H9 (cell line): ENCODE measurements around the gene MLYCD. TPM values are rescaled to one million over a fixed set of nuclear protein-coding genes. Genes with fewer than 3 reads are reported as not detected.

Experiments
- DNase-seq: peaks from one replicate; pipeline ENCODE4 v3.0.0-alpha.2; 2017
- H2AFZ ChIP-seq: one replicate; pipeline ENCODE4 v1.6.1; 2013; ENCODE audit warnings: mild to moderate bottlenecking, low read length, control low read depth, moderate library complexity
- H2AK5ac ChIP-seq: 2 replicates; pipeline ENCODE4 v1.6.1; 2013; ENCODE audit warnings: low read length, control low read depth, mixed read lengths; ENCODE audit not compliant: insufficient read length
- H2BK120ac ChIP-seq: one replicate; pipeline ENCODE4 v1.6.1; 2013; ENCODE audit warnings: low read depth, mild to moderate bottlenecking, low read length, control low read depth, inconsistent platforms; ENCODE audit not compliant: poor library complexity, severe bottlenecking
- H2BK12ac ChIP-seq: 2 replicates; pipeline ENCODE4 v1.6.1; 2013; ENCODE audit warnings: low read length, control low read depth, mixed read lengths, low read depth; ENCODE audit not compliant: insufficient read length
- H2BK15ac ChIP-seq: 2 replicates; pipeline ENCODE4 v1.6.1; 2013; ENCODE audit warnings: low read depth, low read length, control low read depth
- H2BK20ac ChIP-seq: one replicate; pipeline ENCODE4 v1.6.1; 2013; ENCODE audit warnings: low read depth, mild to moderate bottlenecking, low read length, control low read depth, inconsistent platforms; ENCODE audit not compliant: poor library complexity, severe bottlenecking
- H2BK5ac ChIP-seq: 2 replicates; pipeline ENCODE4 v1.6.1; 2013; ENCODE audit warnings: low read length, control low read depth, mixed read lengths; ENCODE audit not compliant: insufficient read length
- H3K14ac ChIP-seq: 2 replicates; pipeline ENCODE4 v1.6.1; 2013; ENCODE audit warnings: low read length, control low read depth; ENCODE audit not compliant: insufficient read depth
- H3K18ac ChIP-seq: 2 replicates; pipeline ENCODE4 v1.6.1; 2013; ENCODE audit warnings: low read depth, mild to moderate bottlenecking, mixed read lengths, low read length, control low read depth; ENCODE audit not compliant: insufficient read length
- H3K23ac ChIP-seq: 2 replicates; pipeline ENCODE4 v1.6.1; 2013; ENCODE audit warnings: low read length, control low read depth, mixed read lengths, low read depth; ENCODE audit not compliant: insufficient read length
- H3K23me2 ChIP-seq: 2 replicates; pipeline ENCODE4 v1.6.1; 2013; ENCODE audit warnings: low read depth, mild to moderate bottlenecking, mixed read lengths, low read length, control low read depth; ENCODE audit not compliant: insufficient read length, poor library complexity, severe bottlenecking
- H3K27ac ChIP-seq: 2 replicates; pipeline ENCODE4 v1.5.1; 2013; ENCODE audit warnings: low read length, control low read depth, mixed read lengths, low read depth; ENCODE audit not compliant: insufficient read length
- H3K27me3 ChIP-seq: 2 replicates; pipeline ENCODE4 v1.6.1; 2013; ENCODE audit warnings: low read length, control low read depth, inconsistent platforms; ENCODE audit not compliant: insufficient read depth
- H3K4ac ChIP-seq: 2 replicates; pipeline ENCODE4 v1.6.1; 2013; ENCODE audit warnings: low read depth, mild to moderate bottlenecking, control low read depth, inconsistent platforms, low read length, moderate library complexity
- H3K4me1 ChIP-seq: 2 replicates; pipeline ENCODE4 v1.6.1; 2013; ENCODE audit warnings: low read length, control low read depth, inconsistent platforms; ENCODE audit not compliant: insufficient read depth
- H3K4me2 ChIP-seq: 2 replicates; pipeline ENCODE4 v1.6.1; 2013; ENCODE audit warnings: low read length, control low read depth, mixed read lengths; ENCODE audit not compliant: insufficient read length, insufficient read depth
- H3K56ac ChIP-seq: 2 replicates; pipeline ENCODE4 v1.6.1; 2013; ENCODE audit warnings: low read depth, mild to moderate bottlenecking, mixed read lengths, low read length, control low read depth; ENCODE audit not compliant: insufficient read length
- H3K79me1 ChIP-seq: 2 replicates; pipeline ENCODE4 v1.6.1; 2013; ENCODE audit warnings: low read depth, mild to moderate bottlenecking, moderate library complexity, low read length, control low read depth, inconsistent platforms; ENCODE audit not compliant: insufficient read depth, poor library complexity, severe bottlenecking
- H3K79me2 ChIP-seq: 2 replicates; pipeline ENCODE4 v1.6.1; 2013; ENCODE audit warnings: low read length, control low read depth, inconsistent platforms; ENCODE audit not compliant: insufficient read depth
- H3K9ac ChIP-seq: 2 replicates; pipeline ENCODE4 v1.6.1; 2013; ENCODE audit warnings: low read length, control low read depth, mixed read lengths; ENCODE audit not compliant: insufficient read length; ENCODE audit errors: extremely low read depth
- H3K9me3 ChIP-seq: one replicate; pipeline ENCODE4 v1.6.1; 2013; ENCODE audit warnings: low read depth, low read length, inconsistent platforms; ENCODE audit not compliant: control insufficient read depth
- H3T11ph ChIP-seq: one replicate; pipeline ENCODE4 v1.6.1; 2013; ENCODE audit warnings: mild to moderate bottlenecking, low read length, control low read depth, inconsistent platforms
- H4K20me1 ChIP-seq: one replicate; pipeline ENCODE4 v1.6.1; 2013; ENCODE audit not compliant: control insufficient read depth, insufficient read length, insufficient read depth
- H4K5ac ChIP-seq: 2 replicates; pipeline ENCODE4 v1.6.1; 2013; ENCODE audit warnings: low read depth, mild to moderate bottlenecking, mixed read lengths, low read length, control low read depth; ENCODE audit not compliant: insufficient read length
- H4K8ac ChIP-seq: replicated peaks from 2 replicates; pipeline ENCODE4 v1.6.1; 2013; ENCODE audit warnings: low read length, control low read depth, mixed read lengths, low read depth; ENCODE audit not compliant: insufficient read length
- H4K91ac ChIP-seq: 2 replicates; pipeline ENCODE4 v1.6.1; 2013; ENCODE audit warnings: low read depth, mild to moderate bottlenecking, moderate library complexity, mixed read lengths, low read length, control low read depth; ENCODE audit not compliant: insufficient read length
- H3K27ac Mint-ChIP-seq, 3 experiments: 2 replicates in 2 of 3; 3 replicates in 1 of 3; pipeline ENCODE4 v1.8.0; 2020 to 2021; ENCODE audit warnings: mixed read lengths in 3 of 3, mild to moderate bottlenecking in 1 of 3, moderate library complexity in 1 of 3
- H3K27me3 Mint-ChIP-seq: 2 replicates; pipeline ENCODE4 v1.8.0; 2021; ENCODE audit warnings: low read depth, mild to moderate bottlenecking, moderate library complexity, mixed read lengths
- H3K36me3 Mint-ChIP-seq, 3 experiments: 2 replicates in 2 of 3; 3 replicates in 1 of 3; pipeline ENCODE4 v1.8.0; 2020 to 2021; ENCODE audit warnings: low read depth in 3 of 3, mixed read lengths in 3 of 3; ENCODE audit not compliant: insufficient read depth in 1 of 3
- H3K4me1 Mint-ChIP-seq, 2 experiments: 2 replicates each; pipeline ENCODE4 v1.8.0; 2020; ENCODE audit warnings: mixed read lengths in 2 of 2
- H3K4me3 Mint-ChIP-seq, 2 experiments: 2 replicates in 1 of 2; 3 replicates in 1 of 2; pipeline ENCODE4 v1.8.0; 2020 to 2021; ENCODE audit warnings: mild to moderate bottlenecking in 2 of 2, mixed read lengths in 2 of 2, moderate library complexity in 1 of 2
- H3K9me3 Mint-ChIP-seq, 2 experiments: 2 replicates in 1 of 2; 3 replicates in 1 of 2; pipeline ENCODE4 v1.8.0; 2020; ENCODE audit warnings: mild to moderate bottlenecking in 2 of 2, mixed read lengths in 2 of 2, moderate library complexity in 1 of 2
- CTCF ChIP-seq: fragments of 200-600 bp; sonication (generic); conservative IDR thresholded peaks from 3 replicates; pipeline ENCODE4 v1.8.0; 2021; ENCODE audit warnings: antibody characterized with exemption, mild to moderate bottlenecking
- WGBS: extraction: QIAGEN DNeasy Blood & Tissue Kit; methylation state at CpG from one replicate; pipeline ENCODE4 v1.1.7; 2013; ENCODE audit warnings: missing lambda C conversion rate, low lambda C conversion rate, mixed read lengths; ENCODE audit not compliant: insufficient read length; ENCODE audit errors: extremely low coverage; 5-methylcytosine and 5-hydroxymethylcytosine counted together
- total RNA-seq: library from RNA; stranded (reverse); gene quantifications from 2 replicates; pipeline ENCODE4 v1.2.1, GENCODE V29; 2021

The MLYCD gene
- total RNA-seq, 1 experiment from 2014 or later: 7.1 TPM

GRCh38 chr16:83907111-83907510 is 8.2 kb downstream of the MLYCD start:
- H3K18ac ChIP-seq: no peak overlapping the region
- H3K27ac ChIP-seq: no peak overlapping the region
- H3K4ac ChIP-seq: no peak overlapping the region
- Mint-ChIP-seq H3K27ac (no peak overlapping the region), H3K9me3 (no peaks in the 10 kb centered on the region), H3K4me1 (peaks cover 20 to 32% of the 10 kb centered on the region in 2 experiments), H3K36me3 (peaks cover 19 to 41% (median 33%) of the 10 kb centered on the region in 3 experiments; a peak in 6 of 7 replicates), H3K27me3 (peaks cover 2% of the 10 kb centered on the region), H3K4me3 (no peak overlapping the region)
- no peak overlapping the region for H4K5ac ChIP-seq
- H3K23me2 ChIP-seq: no peaks in the 10 kb centered on the region
- H2BK15ac ChIP-seq: no peak overlapping the region
- no peak overlapping the region for H3K4me2 ChIP-seq
- WGBS: no CpG with 5 or more reads among the region's 8 CpGs
- no peak overlapping the region for H4K8ac ChIP-seq
- no peak overlapping the region for H2AK5ac ChIP-seq
- no peaks in the 10 kb centered on the region for H3K9me3 ChIP-seq
- H3K56ac ChIP-seq: no peak overlapping the region
- H4K91ac ChIP-seq: no peak overlapping the region
- H2BK12ac ChIP-seq: no peak overlapping the region
- H3T11ph ChIP-seq: no peak overlapping the region
- no peak overlapping the region for H2BK5ac ChIP-seq
- H3K23ac ChIP-seq: no peak overlapping the region
- no peak overlapping the region for H2BK120ac ChIP-seq
- no peaks in the 10 kb centered on the region for H3K4me1 ChIP-seq
- H3K14ac ChIP-seq: no peak overlapping the region
- DNase-seq: no peak
- 0 out of 2 replicates have a peak, but pooled peaks cover 1% of the 10 kb centered on the region for H3K79me2 ChIP-seq
- H4K20me1 ChIP-seq: no peaks in the 10 kb centered on the region
- no peak overlapping the region for H3K9ac ChIP-seq
- H2AFZ ChIP-seq: no peak overlapping the region
- H3K27me3 ChIP-seq: no peaks in the 10 kb centered on the region
- H2BK20ac ChIP-seq: no peak overlapping the region
- no peak for TF ChIP-seq CTCF
- H3K79me1 ChIP-seq: peaks cover 2% of the 10 kb centered on the region
